HUES64 (cell line): Measurements from ENCODE around the gene CD9.

Experiments
- H3K27ac ChIP-seq: 2 replicates; pipeline ENCODE4 v1.7.0; 2013; ENCODE audit warnings: low read depth, low read length, inconsistent platforms
- H3K27me3 ChIP-seq: 2 replicates; pipeline ENCODE4 v1.6.1; 2013; ENCODE audit warnings: mild to moderate bottlenecking, low read length; ENCODE audit not compliant: insufficient read depth
- H3K36me3 ChIP-seq: 2 replicates; pipeline ENCODE4 v1.6.1; 2013; ENCODE audit warnings: mild to moderate bottlenecking, low read length; ENCODE audit not compliant: insufficient read depth
- H3K4me1 ChIP-seq: 2 replicates; pipeline ENCODE4 v1.6.1; 2013; ENCODE audit warnings: mild to moderate bottlenecking, low read length, moderate library complexity; ENCODE audit not compliant: insufficient read depth
- H3K4me3 ChIP-seq: 2 replicates; pipeline ENCODE4 v1.5.1; 2013; ENCODE audit warnings: mild to moderate bottlenecking, low read length, moderate library complexity
- H3K9ac ChIP-seq: 2 replicates; pipeline ENCODE4 v1.6.1; 2013; ENCODE audit warnings: mild to moderate bottlenecking, low read depth, low read length
- H3K9me3 ChIP-seq: 2 replicates; pipeline ENCODE4 v1.6.1; 2013; ENCODE audit warnings: low read depth, low read length; ENCODE audit not compliant: insufficient read depth
- WGBS: fragments of 150-250, 120-280 bp; methylation state at CpG from one replicate; pipeline ENCODE4 v1.1.7; 2013; ENCODE audit warnings: missing lambda C conversion rate; 5-methylcytosine and 5-hydroxymethylcytosine counted together

Gene CD9

DNA sequence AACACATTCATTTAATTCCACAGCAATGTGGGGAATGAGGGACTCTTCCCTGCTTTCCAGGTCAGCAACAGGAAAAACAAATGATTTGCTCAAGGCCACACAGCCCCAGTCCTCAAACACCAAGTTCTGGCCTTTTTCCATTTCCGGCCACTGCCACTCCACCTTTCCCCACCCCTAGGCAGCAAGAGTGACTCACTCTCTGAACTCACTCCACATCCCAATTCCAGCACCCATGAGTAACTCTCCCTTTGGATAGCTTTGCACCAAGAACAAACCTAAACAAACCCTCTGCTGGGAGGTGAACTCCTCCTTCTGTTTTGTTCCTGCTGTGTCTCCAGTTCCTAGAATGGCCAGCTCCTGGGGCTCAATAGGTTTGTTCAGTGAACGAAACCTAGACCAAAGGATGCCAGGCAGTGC, 79.9 kb downstream of the CD9 start:
- Histone ChIP-seq H3K4me1 (peaks cover 29% of the 10 kb centered on the region), H3K9me3 (no peaks in the 10 kb centered on the region), H3K9ac (no peak overlapping the region), H3K4me3 (no peak overlapping the region), H3K36me3 (no peaks in the 10 kb centered on the region), H3K27me3 (no peaks in the 10 kb centered on the region; the same call in 1 of the 2 replicates), H3K27ac (no peak overlapping the region; the same call in 1 of the 2 replicates)
- WGBS, result 67% methylated on average over 2 of the region's 2 CpGs

DNA sequence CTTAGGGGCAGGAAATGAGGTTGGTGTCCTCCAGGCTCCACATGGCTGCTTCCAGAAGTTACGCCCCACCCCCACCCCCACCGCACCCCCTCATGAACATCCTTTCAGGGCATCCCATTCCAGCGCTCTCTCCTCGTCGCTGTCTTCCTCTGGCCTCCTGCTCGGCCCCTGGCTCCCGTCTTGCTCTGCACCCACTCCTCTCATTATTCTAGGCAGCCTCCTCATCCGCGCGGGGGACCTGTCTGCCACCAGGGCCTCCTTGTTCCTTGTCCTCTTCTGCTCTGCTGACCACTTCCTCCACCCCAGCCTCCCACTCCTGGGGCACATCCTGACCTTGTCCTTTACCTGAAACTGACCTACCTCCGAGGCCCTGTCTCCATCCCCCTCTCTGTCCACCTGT, 80.5 kb downstream of the CD9 start:
- H3K9me3 ChIP-seq, result no peaks in the 10 kb centered on the region
- H3K4me1 ChIP-seq, result peaks cover 29% of the 10 kb centered on the region
- H3K27me3 ChIP-seq, result no peaks in the 10 kb centered on the region; the same call in 1 of the 2 replicates
- H3K4me3 ChIP-seq, result no peak overlapping the region
- no peak overlapping the region for H3K9ac ChIP-seq
- H3K36me3 ChIP-seq, result no peaks in the 10 kb centered on the region
- WGBS, result 79% methylated on average over 11 of the region's 11 CpGs
- no peak overlapping the region for H3K27ac ChIP-seq

DNA sequence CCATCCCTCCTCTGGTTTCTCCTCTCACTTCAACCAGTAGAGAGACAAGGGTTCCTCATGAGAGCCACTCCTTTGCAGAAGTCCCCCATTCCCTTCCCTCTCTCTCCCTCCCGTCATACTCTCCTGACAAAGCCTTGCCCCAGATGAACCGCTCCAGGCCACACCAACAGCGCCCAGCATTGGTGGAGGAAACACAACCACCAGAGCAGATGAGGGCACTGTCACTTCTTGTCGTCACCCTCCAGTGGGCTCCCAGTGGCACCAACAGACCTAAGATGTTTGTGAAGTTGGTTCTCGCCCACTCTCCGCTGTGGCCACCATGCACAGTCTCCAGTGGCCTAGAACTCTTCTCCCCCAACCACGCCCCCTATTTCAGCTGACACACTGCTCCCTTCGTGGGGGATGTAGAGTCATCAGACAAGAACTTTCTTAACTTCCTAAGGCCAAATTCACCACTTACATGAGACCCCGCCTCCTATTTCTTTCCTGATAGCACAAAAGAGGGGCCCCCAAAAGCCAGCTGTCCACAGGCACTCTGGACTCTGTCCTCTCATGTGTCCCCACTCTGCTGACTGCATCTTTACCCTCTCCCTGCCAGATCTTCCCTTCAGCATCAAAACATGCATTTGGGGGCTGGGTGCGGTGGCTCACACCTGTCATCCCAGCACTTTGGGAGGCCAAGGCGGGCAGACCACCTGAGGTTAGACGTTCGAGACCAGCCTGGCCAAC, 81.0 kb downstream of the CD9 start:
- Histone ChIP-seq H3K4me1 (peaks cover 29% of the 10 kb centered on the region), H3K4me3 (no peak overlapping the region), H3K9me3 (no peaks in the 10 kb centered on the region), H3K27me3 (no peaks in the 10 kb centered on the region; the same call in 1 of the 2 replicates), H3K36me3 (no peaks in the 10 kb centered on the region), H3K27ac (no peak overlapping the region), H3K9ac (no peak overlapping the region)
- 95% methylated on average over 13 of the region's 13 CpGs for WGBS

DNA sequence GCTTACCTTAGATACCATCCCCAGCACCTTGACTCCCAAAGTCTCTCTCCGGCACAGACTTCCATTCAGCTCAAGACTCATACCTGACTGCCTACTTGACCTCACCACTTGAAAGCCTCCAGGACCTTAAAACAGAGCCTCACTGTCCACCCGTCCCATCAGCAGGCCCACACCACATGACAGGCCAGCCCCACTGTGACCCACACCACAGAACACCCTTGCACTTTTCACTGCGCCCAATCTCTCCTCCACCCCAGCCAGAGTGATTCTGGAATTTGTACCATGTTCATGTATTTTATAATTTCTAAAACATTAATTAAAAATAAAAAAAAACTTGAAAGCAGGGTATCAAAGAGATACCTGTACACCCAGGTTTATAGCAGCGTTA, 82.2 kb downstream of the CD9 start:
- Histone ChIP-seq H3K27ac (no peak overlapping the region), H3K4me3 (no peak overlapping the region), H3K4me1 (peaks cover 25% of the 10 kb centered on the region), H3K27me3 (no peaks in the 10 kb centered on the region; the same call in 1 of the 2 replicates), H3K9ac (no peak overlapping the region), H3K9me3 (no peaks in the 10 kb centered on the region), H3K36me3 (no peaks in the 10 kb centered on the region)
- 90% methylated on average over 4 of the region's 4 CpGs for WGBS

DNA sequence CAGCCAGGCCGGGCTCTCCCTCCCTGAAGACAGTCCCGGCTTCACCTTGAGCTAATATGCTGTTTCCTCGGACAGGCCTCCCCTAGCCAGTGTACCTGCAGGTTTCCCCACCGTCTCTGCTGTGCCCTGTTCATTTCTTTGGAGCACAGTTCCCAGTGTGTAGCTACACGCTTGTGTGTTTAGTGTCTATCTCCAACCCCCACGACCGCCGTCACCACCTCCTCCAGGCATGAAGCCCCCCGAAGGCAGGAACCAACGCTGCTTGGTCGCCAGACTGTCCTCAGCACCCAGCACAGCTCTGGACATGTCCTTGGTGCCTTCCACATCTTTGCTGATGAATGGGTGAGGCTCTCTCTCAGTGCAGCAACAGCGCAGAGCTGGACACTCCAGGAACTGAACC, 84.1 kb downstream of the CD9 start:
- H3K27ac ChIP-seq, result no peak overlapping the region
- no peaks in the 10 kb centered on the region for H3K9me3 ChIP-seq
- H3K4me3 ChIP-seq, result no peak overlapping the region
- peaks cover 12% of the 10 kb centered on the region for H3K4me1 ChIP-seq
- H3K27me3 ChIP-seq, result no peaks in the 10 kb centered on the region
- WGBS, result 89% methylated on average over 12 of the region's 12 CpGs
- H3K36me3 ChIP-seq, result no peaks in the 10 kb centered on the region
- no peak overlapping the region for H3K9ac ChIP-seq

DNA sequence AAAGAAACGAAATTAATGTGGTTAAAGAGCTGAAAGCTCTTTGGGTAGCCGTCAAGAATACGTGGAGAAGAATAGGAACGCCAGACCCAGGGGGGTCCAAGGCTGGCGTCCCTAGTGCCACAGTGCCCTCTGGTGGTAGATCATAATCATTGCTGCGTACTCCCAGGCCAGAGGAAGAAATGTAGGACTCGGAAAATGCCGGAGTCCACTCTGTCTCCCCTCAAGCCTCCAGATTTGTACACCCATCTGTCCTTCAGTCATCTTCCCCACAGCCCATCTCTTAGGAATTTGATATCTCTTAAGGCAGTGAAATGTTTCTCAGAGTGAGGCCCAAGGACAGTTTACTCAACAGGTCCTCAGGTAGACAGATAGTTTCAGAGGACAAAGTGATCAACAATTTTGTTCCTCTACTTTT, 84.9 kb downstream of the CD9 start:
- Histone ChIP-seq H3K4me3 (no peak overlapping the region), H3K4me1 (peaks cover 5% of the 10 kb centered on the region), H3K27me3 (no peaks in the 10 kb centered on the region), H3K9me3 (no peaks in the 10 kb centered on the region), H3K27ac (no peak overlapping the region), H3K36me3 (no peaks in the 10 kb centered on the region), H3K9ac (no peak overlapping the region)
- WGBS, result 14% methylated on average over 8 of the region's 8 CpGs

DNA sequence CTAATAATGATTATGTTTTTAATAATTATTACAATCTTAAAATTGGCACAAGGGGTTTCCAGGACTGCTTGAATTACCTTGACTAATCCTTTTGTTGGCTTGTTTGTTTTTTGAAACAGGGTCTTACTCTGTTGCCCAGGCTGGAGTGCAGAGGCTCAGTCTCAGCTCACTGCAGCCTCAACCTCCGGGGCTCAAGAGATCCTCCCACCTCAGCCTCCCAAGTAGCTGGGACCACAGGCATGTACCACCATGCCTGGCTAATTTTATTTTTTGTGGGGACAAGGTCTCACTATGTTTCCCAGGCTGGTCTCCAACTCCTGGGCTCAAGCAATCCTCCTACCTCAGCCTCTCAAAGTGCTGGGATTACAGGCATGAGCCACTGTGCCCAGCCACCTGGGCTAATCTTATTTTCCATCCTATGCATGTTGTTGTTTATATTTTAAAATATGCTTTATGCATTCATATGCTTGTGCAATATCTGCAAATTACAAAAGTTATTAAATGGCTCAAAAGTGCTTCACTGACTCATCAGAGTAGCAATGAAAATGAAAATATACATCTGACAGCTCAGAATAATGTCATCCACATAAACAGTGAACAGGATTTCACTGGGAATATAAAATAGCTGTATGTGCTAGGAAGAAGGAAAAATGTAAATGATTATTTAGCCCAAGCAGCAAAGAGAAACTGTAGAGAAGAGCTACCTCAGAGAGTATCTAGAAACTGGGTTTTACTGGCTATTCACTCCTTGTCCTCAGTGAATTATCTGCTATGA, 85.5 kb downstream of the CD9 start:
- H3K27me3 ChIP-seq, result no peaks in the 10 kb centered on the region

More for the DNA sequence above, 85.5 kb downstream of the CD9 start:
- no peak overlapping the region for H3K27ac ChIP-seq
- no peaks in the 10 kb centered on the region for H3K9me3 ChIP-seq
- 38% methylated on average over 1 of the region's 1 CpG for WGBS
- no peak overlapping the region for H3K9ac ChIP-seq
- H3K4me1 ChIP-seq, result no peaks in the 10 kb centered on the region
- no peak overlapping the region for H3K4me3 ChIP-seq
- H3K36me3 ChIP-seq, result no peaks in the 10 kb centered on the region
